ENCODE data around the gene GRIK2.

GRCh38 chr6:101931766-101932165, 538.3 kb downstream of the GRIK2 start:
- TF ChIP-seq CTCF (IDR thresholded peaks at IDR 0.05) (no peak), POLR2A (IDR thresholded peaks at IDR 0.05) (no peak), POLR2AphosphoS5 (IDR thresholded peaks at IDR 0.05) (no peak), EP300 (IDR thresholded peaks at IDR 0.05) (no peak)
